Mammary epithelial cell (primary cell): ENCODE data around the gene SOX8.

ENCODE experiments used
- CTCF ChIP-seq, 2 donors: IDR thresholded peaks in 1 of 2; conservative IDR thresholded peaks in 1 of 2; 2 replicates each; pipeline ENCODE4 v1.5.1; 2011 to 2012; ENCODE audit warnings: inconsistent platforms in 2 of 2, low read length in 2 of 2, mild to moderate bottlenecking in 2 of 2, control low read depth in 1 of 2, low read depth in 1 of 2; ENCODE audit not compliant: insufficient read depth in 1 of 2; ENCODE audit errors: extremely low read depth in 1 of 2
- EZH2 ChIP-seq: IDR thresholded peaks from 2 replicates; pipeline ENCODE4 v1.6.1; 2012; ENCODE audit warnings: low read length, inconsistent platforms, borderline replicate concordance

- no peak for TF ChIP-seq EZH2
- no peak for TF ChIP-seq CTCF (conservative IDR thresholded peaks at IDR 0.05 in 1 of 2, IDR thresholded peaks at IDR 0.05 in 1 of 2; ENCODE audit: extremely low read depth in 1 of 2, insufficient read depth in 1 of 2, low read depth in 1 of 2, low read length in 2 of 2)
These were observed 29.2 kb upstream of the SOX8 start for GRCh38 chr16:952321-952720.
